ENCODE results near the gene TMEM209. TPM values are rescaled to one million over a fixed set of nuclear protein-coding genes. Genes with fewer than 3 reads are reported as not detected.

Gene TMEM209
- total RNA-seq = 4.4 and 8.7 TPM in 2 replicates

DNA sequence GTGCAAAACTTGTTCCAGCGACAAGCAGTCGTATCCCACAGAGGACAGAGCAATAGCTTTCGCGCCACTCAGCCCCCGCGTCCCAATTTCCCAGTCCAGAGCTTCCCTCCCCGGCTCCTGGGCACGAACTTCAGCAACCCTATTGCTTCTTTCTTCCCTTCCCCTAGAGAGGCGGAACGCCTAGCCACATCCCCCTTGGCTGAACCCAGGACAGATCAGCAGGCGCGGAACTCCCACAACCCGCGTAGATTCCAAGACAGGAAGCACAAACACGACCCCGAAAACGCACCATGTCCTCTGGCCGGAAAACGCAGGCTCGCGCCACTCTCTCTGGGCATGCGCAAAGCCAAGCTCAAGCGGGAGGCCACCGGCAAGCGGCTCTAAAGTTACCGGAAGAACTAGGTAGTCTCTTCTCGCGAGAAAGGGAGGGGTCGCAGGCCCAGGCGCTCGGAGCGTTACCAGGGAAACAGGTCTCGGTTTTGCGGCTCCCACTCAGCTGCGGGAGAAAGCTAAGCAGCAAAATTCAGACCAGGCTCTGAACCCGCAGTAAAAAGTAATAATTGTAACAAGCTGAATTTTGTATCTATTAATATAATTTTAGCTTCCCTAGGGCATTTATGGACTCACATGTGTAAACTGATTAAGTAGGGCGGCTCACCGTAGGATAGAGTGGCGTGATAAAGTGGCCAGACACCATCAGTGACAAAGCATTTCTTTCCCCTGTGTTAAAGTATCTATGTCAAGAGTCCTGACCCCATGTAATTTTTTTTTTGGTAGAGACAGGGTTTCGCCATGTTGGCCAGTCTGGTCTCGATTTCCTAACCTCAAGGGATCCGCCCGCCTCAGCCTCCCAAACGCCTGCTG is at the start of gene TMEM209:
TMEM209 (minus strand) TSS at position 323 of the 864 bp plus-strand sequence; CDS start at position 292, 31 bp downstream.

DNA sequence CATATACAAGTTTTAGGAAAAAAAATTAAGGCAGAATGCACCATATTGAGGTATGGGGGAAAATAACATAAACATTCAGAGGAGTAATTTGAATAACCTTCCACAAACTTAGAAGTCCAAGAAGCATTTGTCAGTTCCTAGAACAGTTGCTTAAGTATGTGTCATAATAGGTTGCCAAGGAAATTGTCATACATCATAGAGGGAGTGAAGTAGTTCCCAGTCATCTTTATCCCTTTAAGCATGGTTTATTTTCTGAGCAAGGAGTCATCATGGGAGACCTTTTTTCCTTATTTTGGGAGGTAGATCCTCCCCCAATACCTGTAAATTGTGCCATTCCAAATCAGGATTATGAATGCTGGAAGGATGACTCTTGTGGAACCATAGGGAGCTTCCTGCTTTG is 2.4 kb upstream of the TMEM209 start, which contains the start of gene SSMEM1:
SSMEM1 (plus strand) TSS at position 219 of the 400 bp plus-strand sequence; CDS start at position 270, 51 bp downstream.

Other genes with a start within 250 kb of the TMEM209 start
- gene ZC3HC1, start 154.0 kb downstream of the TMEM209 start, total RNA-seq = 12.1 and 14.7 TPM in 2 replicates
- gene KLHDC10, start 134.9 kb downstream of the TMEM209 start, total RNA-seq = 19.4 and 34.6 TPM in 2 replicates
- gene SSMEM1, start 2.5 kb upstream of the TMEM209 start, total RNA-seq = not detected in 2 replicates
- not detected in 2 replicates for gene CPA2, start 61.5 kb upstream of the TMEM209 start, total RNA-seq
- 0.25 TPM in 1 of 2 replicates, not detected in the other for gene CPA4, start 87.8 kb upstream of the TMEM209 start, total RNA-seq
- gene CPA5, start 139.4 kb upstream of the TMEM209 start, total RNA-seq = not detected in 2 replicates
- gene CPA1, start 175.1 kb upstream of the TMEM209 start, total RNA-seq = not detected in 2 replicates
- gene CEP41, start 235.6 kb upstream of the TMEM209 start, total RNA-seq = 6.5 and 9.8 TPM in 2 replicates

Data from bladder microvascular endothelial cell (primary cell).